ENCODE results near the gene RAD51B. TPM values are rescaled to one million over a fixed set of nuclear protein-coding genes. Genes with fewer than 3 reads are reported as not detected.

Gene RAD51B
- polyA plus RNA-seq, 1 donor (not counting 4 experiments of a cell fraction or from before 2014, with no cell fraction given): 13.3 TPM

DNA sequence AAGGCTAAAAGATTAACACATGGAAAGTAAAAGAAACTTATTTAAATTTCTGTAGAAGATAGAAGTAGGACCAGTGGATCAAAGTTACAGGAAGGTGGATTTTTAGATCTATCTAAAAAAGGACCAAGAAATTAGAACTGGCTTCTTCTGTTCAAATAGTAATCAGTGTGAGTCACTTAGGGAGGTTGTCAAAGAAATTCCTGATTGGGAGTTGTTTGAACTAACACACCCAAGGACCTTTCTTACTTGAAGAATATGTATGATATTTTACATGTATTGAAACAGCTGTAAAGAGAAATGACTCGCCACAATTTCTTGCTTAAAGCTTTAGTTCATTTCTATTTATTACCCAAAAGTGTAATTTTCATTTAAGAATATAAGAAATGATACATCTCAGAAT lies 256.9 kb downstream of the RAD51B start:
- H3K4me2 ChIP-seq (ENCODE audit: control insufficient read depth, extremely low read depth, insufficient read depth, low read depth, low read length): no peak overlapping the region
- H4K20me1 ChIP-seq (ENCODE audit: control insufficient read depth, extremely low read depth, insufficient read depth, low read length): no peaks in the 10 kb centered on the region
- no peaks in the 10 kb centered on the region for H3K79me2 ChIP-seq (ENCODE audit: control insufficient read depth, insufficient read depth, low read length)
- no peaks in the 10 kb centered on the region for H3K9me1 ChIP-seq (ENCODE audit: control insufficient read depth, extremely low read depth, insufficient read depth, low read length)
- dilution Hi-C loops (cut with MboI; ENCODE audit: extremely low pct_ligation_motif_present, low sequenced_read_pairs): no loop called here
- H3K4me1 ChIP-seq (ENCODE audit: control insufficient read depth, extremely low read depth, insufficient read depth, low read length): peaks cover 5% of the 10 kb centered on the region
- H3K27ac ChIP-seq (ENCODE audit: control insufficient read depth, insufficient read depth, low read length): no peak overlapping the region
- no peak overlapping the region for H3K4me3 ChIP-seq (ENCODE audit: control insufficient read depth in 2 of 3, extremely low read depth in 1 of 3, insufficient read depth in 2 of 3, low read depth in 1 of 3, low read length in 3 of 3)
- H3K36me3 ChIP-seq (ENCODE audit: control insufficient read depth in 2 of 2, extremely low read depth in 1 of 2, insufficient read depth in 2 of 2, low read length in 2 of 2): no peaks in the 10 kb centered on the region
- H3K9me3 ChIP-seq (ENCODE audit: control insufficient read depth, low read depth, low read length): no peaks in the 10 kb centered on the region
- DNase-seq (ENCODE audit: low read depth, low spot score): no peak
- no peak overlapping the region for H3K9ac ChIP-seq (ENCODE audit: control insufficient read depth, extremely low read depth, insufficient read depth, low read length)
- no peak overlapping the region for H2AFZ ChIP-seq (ENCODE audit: control insufficient read depth, low read length)
- no peak for FAIRE-seq
- H3K27me3 ChIP-seq (ENCODE audit: control insufficient read depth, extremely low read depth, insufficient read depth, low read length): no peaks in the 10 kb centered on the region
- TF ChIP-seq, protein P1, sequence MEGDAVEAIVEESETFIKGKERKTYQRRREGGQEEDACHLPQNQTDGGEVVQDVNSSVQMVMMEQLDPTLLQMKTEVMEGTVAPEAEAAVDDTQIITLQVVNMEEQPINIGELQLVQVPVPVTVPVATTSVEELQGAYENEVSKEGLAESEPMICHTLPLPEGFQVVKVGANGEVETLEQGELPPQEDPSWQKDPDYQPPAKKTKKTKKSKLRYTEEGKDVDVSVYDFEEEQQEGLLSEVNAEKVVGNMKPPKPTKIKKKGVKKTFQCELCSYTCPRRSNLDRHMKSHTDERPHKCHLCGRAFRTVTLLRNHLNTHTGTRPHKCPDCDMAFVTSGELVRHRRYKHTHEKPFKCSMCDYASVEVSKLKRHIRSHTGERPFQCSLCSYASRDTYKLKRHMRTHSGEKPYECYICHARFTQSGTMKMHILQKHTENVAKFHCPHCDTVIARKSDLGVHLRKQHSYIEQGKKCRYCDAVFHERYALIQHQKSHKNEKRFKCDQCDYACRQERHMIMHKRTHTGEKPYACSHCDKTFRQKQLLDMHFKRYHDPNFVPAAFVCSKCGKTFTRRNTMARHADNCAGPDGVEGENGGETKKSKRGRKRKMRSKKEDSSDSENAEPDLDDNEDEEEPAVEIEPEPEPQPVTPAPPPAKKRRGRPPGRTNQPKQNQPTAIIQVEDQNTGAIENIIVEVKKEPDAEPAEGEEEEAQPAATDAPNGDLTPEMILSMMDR (optimal IDR thresholded peaks at IDR 0.05 in 1 of 3, IDR thresholded peaks at IDR 0.05 in 1 of 3, conservative IDR thresholded peaks at IDR 0.05 in 1 of 3; ENCODE audit: extremely low read depth in 1 of 3, insufficient read depth in 2 of 3, low read length in 3 of 3): no peak
- TF ChIP-seq EZH2 (IDR thresholded peaks at IDR 0.05; ENCODE audit: low read length): no peak

DNA sequence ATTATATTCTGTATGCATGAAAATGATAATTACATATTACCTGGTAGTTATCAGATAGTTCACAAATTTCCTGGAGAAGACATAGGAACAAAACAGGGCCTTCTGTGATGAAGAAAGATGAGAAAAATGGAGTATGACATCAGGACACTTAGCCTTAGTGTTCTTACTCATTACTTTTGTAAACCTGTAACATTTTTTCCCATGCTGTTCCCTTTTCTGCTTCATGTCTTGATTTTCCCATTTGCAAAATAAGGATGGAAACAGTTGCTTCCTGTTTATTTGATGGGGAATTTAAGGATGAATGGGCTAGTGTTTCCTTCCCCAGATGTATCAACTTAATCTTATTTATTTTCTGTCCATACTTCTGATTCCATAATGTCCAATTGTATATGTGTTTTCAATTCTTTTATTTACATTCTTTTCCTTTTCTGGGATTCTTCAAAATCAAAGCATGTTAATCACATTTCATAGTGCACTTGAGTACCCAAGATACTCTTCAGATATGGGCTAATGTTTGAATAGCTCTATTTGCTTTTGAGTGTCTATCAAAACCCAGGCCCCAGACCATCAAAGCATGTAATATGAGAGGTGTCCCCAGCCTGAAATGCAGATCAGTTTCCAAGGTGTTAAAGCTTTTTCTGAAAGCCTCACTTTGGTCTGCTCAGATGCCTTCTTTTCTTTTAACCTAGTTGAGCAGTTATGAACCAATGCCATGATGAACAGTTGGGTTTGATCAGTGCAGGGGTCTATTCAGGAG lies 260.5 kb downstream of the RAD51B start:
- no peaks in the 10 kb centered on the region for H3K36me3 ChIP-seq (ENCODE audit: control insufficient read depth in 2 of 2, extremely low read depth in 1 of 2, insufficient read depth in 2 of 2, low read length in 2 of 2)
- FAIRE-seq: no peak
- H2AFZ ChIP-seq (ENCODE audit: control insufficient read depth, low read length): no peak overlapping the region
- H3K4me2 ChIP-seq (ENCODE audit: control insufficient read depth, extremely low read depth, insufficient read depth, low read depth, low read length): no peak overlapping the region
- no peak overlapping the region for H3K27ac ChIP-seq (ENCODE audit: control insufficient read depth, insufficient read depth, low read length)
- H3K9me1 ChIP-seq (ENCODE audit: control insufficient read depth, extremely low read depth, insufficient read depth, low read length): no peaks in the 10 kb centered on the region
- no peak overlapping the region for H3K4me3 ChIP-seq (ENCODE audit: control insufficient read depth in 2 of 3, extremely low read depth in 1 of 3, insufficient read depth in 2 of 3, low read depth in 1 of 3, low read length in 3 of 3)
- H3K9ac ChIP-seq (ENCODE audit: control insufficient read depth, extremely low read depth, insufficient read depth, low read length): no peak overlapping the region
- no peak for TF ChIP-seq EZH2 (IDR thresholded peaks at IDR 0.05; ENCODE audit: low read length)
- TF ChIP-seq, protein P1 (optimal IDR thresholded peaks at IDR 0.05 in 1 of 3, IDR thresholded peaks at IDR 0.05 in 1 of 3, conservative IDR thresholded peaks at IDR 0.05 in 1 of 3; ENCODE audit: extremely low read depth in 1 of 3, insufficient read depth in 2 of 3, low read length in 3 of 3): no peak
- no peaks in the 10 kb centered on the region for H4K20me1 ChIP-seq (ENCODE audit: control insufficient read depth, extremely low read depth, insufficient read depth, low read length)
- no peaks in the 10 kb centered on the region for H3K9me3 ChIP-seq (ENCODE audit: control insufficient read depth, low read depth, low read length)
- no peak for DNase-seq (ENCODE audit: low read depth, low spot score)
- dilution Hi-C loops (cut with MboI; ENCODE audit: extremely low pct_ligation_motif_present, low sequenced_read_pairs): no loop called here
- peaks cover 13% of the 10 kb centered on the region for H3K4me1 ChIP-seq (ENCODE audit: control insufficient read depth, extremely low read depth, insufficient read depth, low read length)
- H3K27me3 ChIP-seq (ENCODE audit: control insufficient read depth, extremely low read depth, insufficient read depth, low read length): no peaks in the 10 kb centered on the region
- no peaks in the 10 kb centered on the region for H3K79me2 ChIP-seq (ENCODE audit: control insufficient read depth, insufficient read depth, low read length)

Data from keratinocyte (primary cell).